Naive thymus-derived CD8-positive, alpha-beta T cell (primary cell): Measurements from ENCODE around the gene TDG. TPM values are rescaled to one million over a fixed set of nuclear protein-coding genes. Genes with fewer than 3 reads are reported as not detected.

Source experiments
- ATAC-seq, 2 donors: fragments of 150-1000 bp; cut with Tn5 transposase in 1 of 2; sonication (Bioruptor Pico), chemical (Tn5 transposase) in 1 of 2; 1 replicate in 1 of 2; 2 replicates in 1 of 2; pipeline ENCODE4 v1.10.0; 2021; ENCODE audit warnings: mild to moderate bottlenecking in 2 of 2, moderate library complexity in 2 of 2
- POLR2A ChIA-PET: fragments of 350-600 bp; sonication (Branson Sonifier 250); formaldehyde crosslinking; loops from one replicate; lab custom pipeline; 2021; ENCODE audit warnings: antibody characterized with exemption; lab: Charles Lee
- DNase-seq, 10 donors: peaks; one replicate each; pipeline versions ENCODE4 v3.0.0 to v3.0.0-alpha.2; 2020 to 2022
- H3K27ac Mint-ChIP-seq, 10 donors: one replicate each; pipeline ENCODE4 v1.8.0; 2020 to 2022; ENCODE audit warnings: mild to moderate bottlenecking in 10 of 10, mixed read lengths in 10 of 10, moderate library complexity in 4 of 10, inconsistent platforms in 1 of 10
- H3K27me3 Mint-ChIP-seq, 5 donors: one replicate each; pipeline ENCODE4 v1.8.0; 2021 to 2022; ENCODE audit warnings: mixed read lengths in 5 of 5
- H3K36me3 Mint-ChIP-seq, 3 donors: one replicate each; pipeline ENCODE4 v1.8.0; 2020 to 2022; ENCODE audit warnings: mixed read lengths in 3 of 3, mild to moderate bottlenecking in 2 of 3, inconsistent platforms in 1 of 3
- H3K4me1 Mint-ChIP-seq, 4 donors: one replicate each; pipeline ENCODE4 v1.8.0; 2021 to 2022; ENCODE audit warnings: mixed read lengths in 4 of 4
- H3K4me3 Mint-ChIP-seq, 10 donors: one replicate each; pipeline ENCODE4 v1.8.0; 2020 to 2022; ENCODE audit warnings: mild to moderate bottlenecking in 10 of 10, mixed read lengths in 10 of 10, moderate library complexity in 6 of 10, inconsistent platforms in 1 of 10
- H3K9me3 Mint-ChIP-seq, 9 donors: one replicate each; pipeline ENCODE4 v1.8.0; 2020 to 2022; ENCODE audit warnings: mixed read lengths in 9 of 9, mild to moderate bottlenecking in 3 of 9, inconsistent platforms in 1 of 9, moderate library complexity in 1 of 9
- polyA plus RNA-seq, 3 donors: library from polyadenylated mRNA; unstranded; fragments of 300-500 nt; fragmentation: Illumina TruSeq; gene quantifications; one replicate each; pipeline ENCODE4 v1.2.3, GENCODE V29; 2021
- total RNA-seq, 8 experiments: library from RNA in 2 of 8; stranded (reverse) in 2 of 8; gene quantifications; one replicate each; pipeline ENCODE4 v1.2.3 and lab custom pipeline; 2021 to 2026

TDG gene
- total and polyA plus RNA-seq, 5 experiments from 2014 or later: 19.0 to 38.5 (median 21.4) TPM

- Mint-ChIP-seq H3K27me3 (no peaks in the 10 kb centered on the region), H3K4me3 (no peak overlapping the region), H3K9me3 (no peaks in the 10 kb centered on the region), H3K4me1 (peaks cover 19 to 61% (median 55%) of the 10 kb centered on the region in 4 donors), H3K27ac (peak overlapping the region in 6 of 10 donors; percentile 19 to 89 (median 54)), H3K36me3 (peaks cover 6 to 97% (median 45%) of the 10 kb centered on the region in 3 donors)
- POLR2A ChIA-PET: interaction anchor here (0.5 to 1.7 kb wide), 5 partner anchors 18 to 176 kb away, joined by 3 to 5 read pairs (median 3); a partner anchor contains a TSS
- DNase-seq: no peak
- no peak for ATAC-seq
These were observed 29.0 kb upstream of the TDG start for GRCh38 chr12:103936679-103937078.

GRCh38 chr12:103944964-103945363, 20.7 kb upstream of the TDG start:
- Mint-ChIP-seq H3K4me3 (no peak overlapping the region), H3K27me3 (no peaks in the 10 kb centered on the region), H3K4me1 (peaks cover 1 to 12% (median 7%) of the 10 kb centered on the region in 4 donors), H3K9me3 (no peaks in the 10 kb centered on the region), H3K27ac (peak overlapping the region in 1 of 10 donors; percentile 56), H3K36me3 (peaks cover 5 to 99% (median 37%) of the 10 kb centered on the region in 3 donors)
- DNase-seq (no peak), ATAC-seq (no peak)
- POLR2A ChIA-PET: interaction anchor here (2.0 kb wide), 1 partner anchor 15 kb away, joined by 7 read pairs; the partner anchor contains the start of gene HSP90B1

GRCh38 chr12:103947871-103948555, 17.7 kb upstream of the TDG start:
- POLR2A ChIA-PET: interaction anchor here (3.0 kb wide), 1 partner anchor 19 kb away, joined by 11 read pairs; the partner anchor contains the start of gene HSP90B1
- ATAC-seq: no peak
- H3K36me3 Mint-ChIP-seq: peaks cover 5 to 95% (median 25%) of the 10 kb centered on the region in 3 donors
- H3K9me3 Mint-ChIP-seq: no peaks in the 10 kb centered on the region
- no peak overlapping the region for H3K4me3 Mint-ChIP-seq
- peak overlapping the region; percentile 14 to 74 (median 42) for H3K27ac Mint-ChIP-seq
- H3K4me1 Mint-ChIP-seq: peaks cover 4 to 14% (median 5%) of the 10 kb centered on the region in 4 donors
- no peaks in the 10 kb centered on the region for H3K27me3 Mint-ChIP-seq
- no peak for DNase-seq

- POLR2A ChIA-PET: interaction anchor here (1.4 to 3.0 kb wide), 2 partner anchors 17 to 20 kb away, joined by 4 to 11 read pairs; partner anchors contain the start of genes HSP90B1 and TDG
- Mint-ChIP-seq H3K9me3 (no peaks in the 10 kb centered on the region), H3K4me1 (peaks cover 4 to 18% (median 14%) of the 10 kb centered on the region in 4 donors), H3K27me3 (no peaks in the 10 kb centered on the region), H3K27ac (peak overlapping the region in 9 of 10 donors; percentile 15 to 65 (median 43)), H3K36me3 (peaks cover 5 to 91% (median 25%) of the 10 kb centered on the region in 3 donors), H3K4me3 (no peak overlapping the region)
- no peak for DNase-seq
- ATAC-seq: peak in 1 of 2 donors; percentile 36
These were observed 16.8 kb upstream of the TDG start for GRCh38 chr12:103948746-103949406.

GRCh38 chr12:103952497-103952896, 13.2 kb upstream of the TDG start:
- Mint-ChIP-seq H3K4me1 (peaks cover 16 to 49% (median 40%) of the 10 kb centered on the region in 4 donors), H3K27me3 (no peaks in the 10 kb centered on the region), H3K4me3 (no peak overlapping the region), H3K27ac (peak overlapping the region in 9 of 10 donors; percentile 1 to 89 (median 76)), H3K36me3 (peaks cover 0 to 60% (median 15%) of the 10 kb centered on the region in 3 donors), H3K9me3 (no peaks in the 10 kb centered on the region)
- DNase-seq: no peak
- POLR2A ChIA-PET: interaction anchor here (1.4 to 7.6 kb wide), 2 partner anchors 15 to 23 kb away, joined by 6 to 204 read pairs; partner anchors contain the start of genes HSP90B1 and TDG
- no peak for ATAC-seq

GRCh38 chr12:103955811-103956508, 9.7 kb upstream of the TDG start:
- H3K4me1 Mint-ChIP-seq: peaks cover 17 to 46% (median 43%) of the 10 kb centered on the region in 4 donors
- DNase-seq: no peak
- H3K4me3 Mint-ChIP-seq: peak overlapping the region; percentile 98 to 100 (median 99)
- peak overlapping the region; percentile 95 to 100 (median 98) for H3K27ac Mint-ChIP-seq
- H3K9me3 Mint-ChIP-seq: no peaks in the 10 kb centered on the region
- peaks cover 0 to 26% (median 2%) of the 10 kb centered on the region in 3 donors for H3K36me3 Mint-ChIP-seq
- no peaks in the 10 kb centered on the region for H3K27me3 Mint-ChIP-seq
- no peak for ATAC-seq
- POLR2A ChIA-PET: interaction anchor here (0.6 to 7.6 kb wide), 10 partner anchors 11 to 501 kb away, joined by 3 to 204 read pairs (median 4); partner anchors contain the start of genes HCFC2, HSP90B1, NFYB and TDG

GRCh38 chr12:103956509-103957027, 9.1 kb upstream of the TDG start:
- peak; percentile 6 to 10 for ATAC-seq

GRCh38 chr12:103957865-103958388, 7.7 kb upstream of the TDG start:
- Mint-ChIP-seq H3K27ac (peak overlapping the region; percentile 95 to 100 (median 98)), H3K9me3 (no peaks in the 10 kb centered on the region), H3K4me1 (peaks cover 13 to 45% (median 39%) of the 10 kb centered on the region in 4 donors), H3K4me3 (peak overlapping the region; percentile 98 to 100 (median 99)), H3K36me3 (peaks cover 0 to 10% (median 2%) of the 10 kb centered on the region in 3 donors), H3K27me3 (no peaks in the 10 kb centered on the region)
- ATAC-seq: no peak
- no peak for DNase-seq
- POLR2A ChIA-PET: interaction anchor here (1.7 to 7.6 kb wide), 3 partner anchors 9 to 28 kb away, joined by 3 to 204 read pairs (median 72); partner anchors contain the start of genes HSP90B1 and TDG

More at GRCh38 chr12:103956509-103957027, 9.1 kb upstream of the TDG start:
- DNase-seq: no peak
- Mint-ChIP-seq H3K4me1 (peaks cover 17 to 46% (median 43%) of the 10 kb centered on the region in 4 donors), H3K9me3 (no peaks in the 10 kb centered on the region), H3K36me3 (peaks cover 0 to 23% (median 2%) of the 10 kb centered on the region in 3 donors), H3K27me3 (no peaks in the 10 kb centered on the region), H3K27ac (peak overlapping the region; percentile 95 to 100 (median 98)), H3K4me3 (peak overlapping the region; percentile 98 to 100 (median 99))
- POLR2A ChIA-PET: interaction anchor here (0.6 to 7.6 kb wide), 17 partner anchors 9 to 501 kb away, joined by 3 to 204 read pairs (median 4); partner anchors contain the start of genes HCFC2, HSP90B1, NFYB and TDG

GRCh38 chr12:103958621-103959020, 7.1 kb upstream of the TDG start:
- Mint-ChIP-seq H3K27ac (peak overlapping the region in 9 of 10 donors; percentile 14 to 79 (median 52)), H3K4me1 (peaks cover 13 to 43% (median 35%) of the 10 kb centered on the region in 4 donors), H3K27me3 (no peaks in the 10 kb centered on the region), H3K4me3 (peak overlapping the region in 6 of 10 donors; percentile 13 to 72 (median 58)), H3K9me3 (no peaks in the 10 kb centered on the region), H3K36me3 (peaks cover 0 to 5% (median 2%) of the 10 kb centered on the region in 3 donors)
- ATAC-seq: no peak
- POLR2A ChIA-PET: interaction anchor here (1.7 to 4.6 kb wide), 2 partner anchors 11 to 29 kb away, joined by 3 to 72 read pairs; partner anchors contain the start of gene HSP90B1
- DNase-seq: no peak

GRCh38 chr12:103960616-103961227, 5.0 kb upstream of the TDG start:
- POLR2A ChIA-PET: no interaction called here
- Mint-ChIP-seq H3K27me3 (no peaks in the 10 kb centered on the region), H3K4me3 (no peak overlapping the region), H3K36me3 (no peaks in the 10 kb centered on the region), H3K4me1 (peaks cover 15 to 39% (median 34%) of the 10 kb centered on the region in 4 donors), H3K27ac (no peak overlapping the region), H3K9me3 (no peaks in the 10 kb centered on the region)
- ATAC-seq (no peak), DNase-seq (no peak)

- POLR2A ChIA-PET: interaction anchor here (5.8 kb wide), 1 partner anchor 33 kb away, joined by 141 read pairs; the partner anchor contains the start of gene HSP90B1
- no peaks in the 10 kb centered on the region for H3K9me3 Mint-ChIP-seq
- H3K4me3 Mint-ChIP-seq: no peak overlapping the region
- peak overlapping the region in 7 of 10 donors; percentile 21 to 67 (median 62) for H3K27ac Mint-ChIP-seq
- H3K36me3 Mint-ChIP-seq: no peaks in the 10 kb centered on the region
- ATAC-seq: no peak
- peaks cover 13 to 39% (median 34%) of the 10 kb centered on the region in 4 donors for H3K4me1 Mint-ChIP-seq
- no peaks in the 10 kb centered on the region for H3K27me3 Mint-ChIP-seq
- DNase-seq: no peak
These were observed 3.2 kb upstream of the TDG start for GRCh38 chr12:103962493-103962892.
